HEK293T (cell line): ENCODE data around the gene RNF152.

Source experiments
- FOXM1 ChIP-seq: fragments of 450-650 bp; IDR thresholded peaks from 2 replicates; pipeline ENCODE4 v1.6.1; 2017; ENCODE audit warnings: mild to moderate bottlenecking, borderline replicate concordance
- HDGF ChIP-seq: fragments of 450-650 bp; IDR thresholded peaks from 2 replicates; pipeline ENCODE4 v1.6.1; 2017; ENCODE audit warnings: antibody characterized with exemption, borderline replicate concordance
- SP1 ChIP-seq: fragments of 450-650 bp; IDR thresholded peaks from 2 replicates; pipeline ENCODE4 v1.6.1; 2017

- TF ChIP-seq HDGF, result no peak
- no peak for TF ChIP-seq SP1
- TF ChIP-seq FOXM1, result no peak
Measured at GRCh38 chr18:61896757-61897156, 4.0 kb upstream of the RNF152 start.
